Activated CD8-positive, alpha-beta memory T cell treated with anti-CD3 and anti-CD28 coated beads, Interleukin-2, amount 10 ng/mL, durations not matched to agents 7 days and 5 days (primary cell): ENCODE results near the gene TSTD1. TPM values are rescaled to one million over a fixed set of nuclear protein-coding genes. Genes with fewer than 3 reads are reported as not detected.
"Not testable (repeated sequence)": the region's sequence is repeated elsewhere in the genome, so short reads cannot be mapped to it uniquely, and the experiment has no call there.

ENCODE experiments used
- ATAC-seq: fragments of 150-1000 bp; cut with Tn5 transposase; one replicate; pipeline ENCODE4 v1.10.0; 2021; ENCODE audit warnings: moderate library complexity
- CTCF ChIA-PET: fragments of 350-600 bp; sonication (Branson Sonifier 250); formaldehyde crosslinking; loops from one replicate; lab custom pipeline; 2021; ENCODE audit warnings: antibody characterized with exemption; lab: Charles Lee
- DNase-seq: peaks from one replicate; pipeline ENCODE4 v3.0.0-alpha.2; 2020
- H3K27ac Mint-ChIP-seq: one replicate; pipeline ENCODE4 v1.8.0; 2021; ENCODE audit warnings: mild to moderate bottlenecking, mixed read lengths
- H3K27me3 Mint-ChIP-seq: one replicate; pipeline ENCODE4 v1.8.0; 2021; ENCODE audit warnings: mixed read lengths
- H3K36me3 Mint-ChIP-seq: one replicate; pipeline ENCODE4 v1.8.0; 2021; ENCODE audit warnings: mild to moderate bottlenecking, mixed read lengths
- H3K4me1 Mint-ChIP-seq: one replicate; pipeline ENCODE4 v1.8.0; 2021; ENCODE audit warnings: mixed read lengths
- H3K4me3 Mint-ChIP-seq: one replicate; pipeline ENCODE4 v1.8.0; 2021; ENCODE audit warnings: mild to moderate bottlenecking, moderate library complexity, mixed read lengths
- H3K9me3 Mint-ChIP-seq: one replicate; pipeline ENCODE4 v1.8.0; 2022; ENCODE audit warnings: low read depth, mixed read lengths
- total RNA-seq, 2 experiments: library from RNA; stranded (reverse); gene quantifications; one replicate each; pipeline ENCODE4 v1.2.3, GENCODE V29; 2021

Gene TSTD1
- total RNA-seq, 2 experiments from 2014 or later, result 62.8 TPM

DNA sequence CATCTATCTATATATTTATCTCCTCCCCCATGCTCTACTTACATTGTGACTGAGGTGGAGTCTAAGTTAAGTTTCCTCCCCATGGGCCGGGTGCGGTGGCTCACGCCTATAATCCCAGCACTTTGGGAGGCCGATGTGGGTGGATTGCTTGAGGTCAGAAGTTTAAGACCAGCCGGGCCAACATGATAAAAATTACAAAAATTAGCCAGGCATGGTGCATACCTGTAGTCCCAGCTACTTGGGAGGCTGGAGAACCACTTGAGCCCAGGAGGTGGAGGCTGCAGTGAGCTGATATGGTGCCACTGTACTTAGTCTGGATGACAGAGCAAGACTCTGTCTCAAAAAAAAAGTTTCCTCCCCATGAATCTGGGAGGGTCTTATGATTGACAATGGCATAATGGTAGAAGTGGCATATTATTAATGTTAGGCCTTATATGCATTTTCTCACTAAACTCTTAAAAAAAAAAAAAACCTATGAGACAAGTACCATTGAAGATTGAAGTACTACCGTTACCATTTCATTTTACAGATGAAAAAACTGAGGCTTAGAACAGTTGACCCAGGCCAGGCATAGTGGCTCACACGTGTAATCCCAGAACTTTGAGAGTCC lies 29.1 kb downstream of the TSTD1 start:
- CTCF ChIA-PET, result interaction anchor here (1.1 to 1.7 kb wide), 4 partner anchors 11 to 88 kb away, joined by 3 to 5 read pairs (median 4); partner anchors contain the start of gene F11R
- Mint-ChIP-seq H3K4me1 (peaks cover 27% of the 10 kb centered on the region), H3K9me3 (no peaks in the 10 kb centered on the region), H3K36me3 (peaks cover 2% of the 10 kb centered on the region), H3K27ac (no peak overlapping the region), H3K4me3 (no peak overlapping the region), H3K27me3 (no peaks in the 10 kb centered on the region)
- DNase-seq (no peak), ATAC-seq (no peak)

DNA sequence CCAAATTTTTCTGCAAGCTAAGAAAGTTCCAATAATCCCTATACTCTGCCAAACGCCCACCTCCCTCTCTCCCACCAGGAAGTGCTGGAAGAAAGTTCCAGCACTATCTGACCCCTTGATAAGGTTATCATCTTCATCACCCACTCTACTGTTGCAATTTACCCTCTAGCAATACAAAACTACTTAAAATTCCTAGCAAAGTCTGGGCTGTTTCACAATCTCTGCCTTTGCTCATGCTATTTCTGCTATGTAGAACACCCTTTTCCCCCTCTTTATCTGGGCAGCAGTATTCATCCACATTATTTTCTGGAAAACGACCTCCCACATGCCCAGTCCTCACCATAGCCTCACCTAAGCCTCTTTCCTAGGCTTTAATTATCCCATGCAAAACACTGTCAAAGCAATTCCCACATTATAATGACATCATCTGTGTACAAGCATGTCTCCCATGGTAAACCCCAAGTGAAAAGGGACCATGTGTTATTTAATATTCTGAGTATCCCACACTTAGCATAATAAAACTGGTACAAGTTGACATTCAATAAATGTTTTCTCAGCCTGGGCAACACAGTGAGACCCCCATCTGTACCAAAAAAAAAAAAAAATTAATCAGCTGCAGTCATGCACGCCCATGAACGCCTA lies 29.8 kb downstream of the TSTD1 start:
- Mint-ChIP-seq H3K36me3 (peaks cover 2% of the 10 kb centered on the region), H3K4me1 (peaks cover 24% of the 10 kb centered on the region), H3K4me3 (no peak overlapping the region), H3K27ac (no peak overlapping the region), H3K9me3 (no peaks in the 10 kb centered on the region), H3K27me3 (no peaks in the 10 kb centered on the region)
- ATAC-seq, result no peak
- CTCF ChIA-PET, result interaction anchor here (1.0 to 1.7 kb wide), 3 partner anchors 19 to 88 kb away, joined by 3 to 5 read pairs (median 3); no protein-coding TSS in a partner anchor
- no peak for DNase-seq

DNA sequence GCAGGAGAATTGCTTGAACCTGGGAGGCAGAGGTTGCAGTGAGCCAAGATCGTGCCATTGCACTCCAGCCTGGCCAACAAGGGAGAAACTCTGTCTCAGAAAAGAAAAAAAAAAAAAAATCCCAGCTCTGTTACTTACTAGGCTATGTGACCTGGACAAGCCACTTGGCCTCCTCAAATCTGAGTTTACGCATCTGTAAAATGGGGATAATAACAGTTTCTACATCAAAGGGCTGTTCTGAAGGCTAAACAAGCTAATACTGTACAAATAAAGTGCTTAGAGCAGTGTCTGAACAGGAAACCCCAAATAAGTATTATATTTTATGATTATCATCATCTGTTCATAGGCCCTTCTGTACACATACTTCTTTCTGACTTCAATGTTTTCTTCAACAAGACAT lies 31.4 kb downstream of the TSTD1 start:
- H3K27me3 Mint-ChIP-seq, result no peaks in the 10 kb centered on the region

DNA sequence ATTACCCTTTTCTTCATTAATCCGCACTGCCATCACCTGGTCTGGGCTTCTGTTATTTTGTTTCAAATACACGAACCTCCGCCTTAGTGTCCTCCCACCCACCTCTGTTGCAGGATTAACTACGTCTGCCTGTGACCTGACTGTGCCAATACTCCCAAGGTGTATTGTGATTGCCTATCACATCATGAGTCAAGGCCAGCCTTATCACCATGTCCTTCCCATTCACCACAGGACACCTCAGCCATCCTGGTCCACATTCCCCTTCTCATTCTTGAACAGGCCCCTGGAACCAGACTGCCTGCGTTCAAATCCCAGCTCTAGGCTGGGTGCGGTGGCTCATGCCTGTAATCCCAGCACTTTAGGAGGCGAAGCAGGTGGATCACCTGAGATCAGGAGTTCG lies 32.2 kb downstream of the TSTD1 start:
- ATAC-seq (no peak), DNase-seq (no peak)
- Mint-ChIP-seq H3K4me1 (peaks cover 7% of the 10 kb centered on the region), H3K27me3 (no peaks in the 10 kb centered on the region), H3K36me3 (peaks cover 1% of the 10 kb centered on the region), H3K9me3 (no peaks in the 10 kb centered on the region), H3K4me3 (no peak overlapping the region), H3K27ac (no peak overlapping the region)
- CTCF ChIA-PET, result interaction anchor here (1.0 to 1.7 kb wide), 2 partner anchors 10 to 91 kb away, joined by 4 to 5 read pairs; no protein-coding TSS in a partner anchor

More for the DNA sequence above, 31.4 kb downstream of the TSTD1 start:
- Mint-ChIP-seq H3K4me1 (peaks cover 12% of the 10 kb centered on the region), H3K4me3 (no peak overlapping the region), H3K27ac (no peak overlapping the region), H3K36me3 (peaks cover 2% of the 10 kb centered on the region), H3K9me3 (no peaks in the 10 kb centered on the region)
- ATAC-seq (no peak), DNase-seq (no peak)
- CTCF ChIA-PET, result interaction anchor here (1.0 kb wide), 1 partner anchor 90 kb away, joined by 5 read pairs; no protein-coding TSS in a partner anchor

DNA sequence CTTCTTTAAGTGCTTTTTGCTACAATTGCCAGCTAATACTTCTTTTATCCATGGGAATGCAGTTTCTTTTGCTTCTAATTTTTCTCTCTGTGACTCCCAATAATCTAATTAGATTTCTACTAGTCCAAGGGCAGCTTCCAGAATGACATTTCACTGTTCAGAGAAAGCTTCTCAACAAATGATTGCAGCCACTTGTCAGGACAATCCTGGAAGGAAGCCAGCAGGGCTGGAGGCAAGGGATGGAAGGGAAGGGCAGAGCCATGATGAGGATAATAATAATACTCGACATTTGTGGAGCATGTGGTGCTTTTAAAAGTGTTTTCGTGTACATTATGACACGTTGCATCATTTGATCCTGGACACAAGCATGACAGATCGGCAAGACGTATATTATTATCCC lies 37.2 kb downstream of the TSTD1 start:
- no peak for DNase-seq
- H3K36me3 Mint-ChIP-seq, result peaks cover 3% of the 10 kb centered on the region
- ATAC-seq, result no peak
- no peak overlapping the region for H3K4me3 Mint-ChIP-seq
- H3K27me3 Mint-ChIP-seq, result no peaks in the 10 kb centered on the region
- no peak overlapping the region for H3K27ac Mint-ChIP-seq
- H3K9me3 Mint-ChIP-seq, result no peaks in the 10 kb centered on the region
- H3K4me1 Mint-ChIP-seq, result peaks cover 6% of the 10 kb centered on the region
- CTCF ChIA-PET, result interaction anchor here (1.7 to 2.6 kb wide), 2 partner anchors 11 kb away, joined by 5 to 8 read pairs; no protein-coding TSS in a partner anchor

DNA sequence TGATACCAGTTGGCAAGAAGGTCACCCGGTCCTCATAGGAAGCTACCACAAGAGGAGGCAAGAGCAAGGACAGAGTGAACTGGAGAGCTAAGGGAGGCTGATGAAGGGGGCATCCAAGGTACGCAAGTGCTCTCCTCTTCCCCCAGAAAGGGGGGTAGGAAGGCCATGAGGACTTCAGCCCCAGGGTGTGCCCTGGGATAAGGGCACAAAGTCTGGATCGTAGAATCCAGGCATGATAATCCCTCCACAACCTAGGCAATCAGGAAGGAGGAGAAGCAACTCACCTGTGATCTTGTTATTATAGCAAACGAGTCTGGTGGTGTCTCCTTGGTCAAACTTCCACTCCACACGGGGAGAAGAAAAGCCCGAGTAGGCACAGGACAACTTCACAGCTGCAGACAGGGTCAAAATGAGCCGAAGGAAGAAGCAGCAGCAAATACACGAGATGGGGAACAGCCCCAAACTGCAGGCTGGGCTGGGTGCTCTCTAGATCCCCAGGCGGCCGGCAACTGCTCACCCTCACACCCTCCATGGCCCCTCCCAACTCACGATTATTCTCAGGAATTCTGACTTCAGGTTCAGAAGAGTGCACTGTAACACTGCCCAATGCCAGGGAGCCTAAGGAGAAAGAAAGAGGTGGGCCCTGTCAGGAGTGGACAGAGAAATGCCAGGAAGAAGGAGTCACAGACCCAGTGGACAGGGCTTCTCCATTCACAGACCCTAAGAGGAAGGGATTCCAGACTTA lies 37.9 kb downstream of the TSTD1 start:
- Mint-ChIP-seq H3K27ac (no peak overlapping the region), H3K9me3 (no peaks in the 10 kb centered on the region), H3K36me3 (peaks cover 2% of the 10 kb centered on the region), H3K27me3 (no peaks in the 10 kb centered on the region), H3K4me1 (peaks cover 6% of the 10 kb centered on the region), H3K4me3 (no peak overlapping the region)
- DNase-seq (no peak), ATAC-seq (no peak)
- CTCF ChIA-PET, result interaction anchor here (1.0 to 2.6 kb wide), 3 partner anchors 11 to 96 kb away, joined by 5 to 8 read pairs (median 5); no protein-coding TSS in a partner anchor

DNA sequence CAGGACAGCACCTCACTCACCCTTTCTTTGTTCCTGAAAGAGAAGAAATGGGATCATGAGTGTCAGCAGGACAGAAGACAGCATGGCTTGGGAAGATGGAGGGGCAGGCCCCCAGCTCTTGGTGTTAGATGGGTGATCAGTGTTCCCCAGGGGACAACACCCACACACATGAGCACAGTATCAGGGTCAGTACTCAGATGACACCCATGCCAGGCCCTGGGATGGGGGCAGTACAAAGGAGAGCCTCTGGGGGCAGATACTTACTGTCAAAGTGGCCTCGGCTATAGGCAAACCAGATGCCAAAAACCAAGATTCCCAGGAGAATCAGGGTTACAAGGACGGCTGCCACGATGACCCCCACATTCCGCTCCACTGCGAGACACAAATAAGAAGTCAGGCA lies 39.4 kb downstream of the TSTD1 start:
- Mint-ChIP-seq H3K27ac (no peak overlapping the region), H3K27me3 (no peaks in the 10 kb centered on the region), H3K36me3 (peaks cover 2% of the 10 kb centered on the region), H3K4me1 (peaks cover 16% of the 10 kb centered on the region), H3K4me3 (no peak overlapping the region), H3K9me3 (no peaks in the 10 kb centered on the region)
- CTCF ChIA-PET, result interaction anchor here (2.6 kb wide), 2 partner anchors 9 to 98 kb away, joined by 8 to 26 read pairs; partner anchors contain the start of gene KLHDC9
- ATAC-seq, result no peak
- DNase-seq, result no peak

DNA sequence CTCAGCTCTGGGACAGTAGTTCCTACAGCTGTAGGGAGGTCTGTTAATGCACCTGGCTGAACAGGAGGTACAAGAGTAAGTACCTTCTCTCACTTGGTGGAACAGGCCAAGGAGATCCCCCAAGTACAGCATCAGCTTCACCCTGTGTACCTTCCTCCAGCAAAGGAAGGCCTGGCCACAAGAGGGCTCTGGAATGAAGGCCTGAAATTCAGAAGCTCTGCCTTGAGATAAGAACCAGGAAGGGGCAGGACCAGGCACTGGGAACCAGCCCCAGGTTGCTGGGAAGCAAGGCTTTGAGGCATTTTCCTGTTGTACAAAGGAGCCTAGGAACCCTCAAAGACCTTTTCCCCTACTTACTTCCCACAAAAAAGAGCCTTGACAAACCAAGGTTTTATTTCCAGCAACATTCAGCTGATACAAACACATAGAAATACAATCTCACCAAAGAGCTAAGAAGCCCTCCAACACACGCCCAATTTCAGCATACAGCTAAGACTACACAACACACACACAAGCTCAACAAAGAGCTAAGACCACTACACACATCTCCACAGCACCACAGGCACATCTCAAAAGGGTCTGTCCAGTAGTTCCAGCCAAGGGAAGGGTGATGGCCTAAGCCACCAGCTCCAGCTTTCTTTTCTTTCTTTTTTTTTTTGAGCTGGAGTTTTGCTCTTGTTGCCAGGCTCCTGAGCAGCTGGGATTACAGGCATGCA lies 41.3 kb downstream of the TSTD1 start:
- CTCF ChIA-PET, result interaction anchor here (0.7 to 2.9 kb wide), 32 partner anchors 7 to 216 kb away, joined by 3 to 26 read pairs (median 4); partner anchors contain the start of genes F11R, ITLN2, KLHDC9 and TSTD1
- ATAC-seq (peak; percentile 73), DNase-seq (peak; percentile 66)
- Mint-ChIP-seq H3K27me3 (peaks cover 3% of the 10 kb centered on the region), H3K36me3 (peaks cover 2% of the 10 kb centered on the region), H3K9me3 (no peaks in the 10 kb centered on the region), H3K27ac (peak overlapping the region; percentile 21), H3K4me1 (peaks cover 19% of the 10 kb centered on the region), H3K4me3 (no peak overlapping the region)

DNA sequence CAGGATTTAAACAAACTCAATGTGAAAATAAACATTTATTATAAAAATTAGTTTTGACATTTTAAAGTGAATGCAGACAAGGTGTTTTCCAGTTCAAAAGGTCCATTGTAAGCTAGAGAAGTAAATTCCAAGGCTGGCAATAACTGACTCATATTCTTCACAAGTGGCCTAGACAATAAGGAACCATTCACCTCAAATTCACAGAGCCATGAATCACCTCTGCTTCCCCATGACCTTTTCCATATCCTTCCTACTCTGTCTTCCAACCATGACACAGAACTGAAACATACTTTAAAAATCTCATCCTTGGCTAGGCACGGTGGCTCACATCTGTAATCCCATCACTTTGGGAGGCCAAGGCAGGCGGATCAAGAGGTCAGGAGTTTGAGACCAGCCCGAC lies 42.6 kb downstream of the TSTD1 start:
- Mint-ChIP-seq H3K27me3 (peaks cover 3% of the 10 kb centered on the region), H3K4me1 (peaks cover 19% of the 10 kb centered on the region), H3K4me3 (no peak overlapping the region), H3K36me3 (peaks cover 2% of the 10 kb centered on the region), H3K27ac (no peak overlapping the region), H3K9me3 (no peaks in the 10 kb centered on the region)
- no peak for ATAC-seq
- CTCF ChIA-PET, result interaction anchor here (0.7 to 2.9 kb wide), 9 partner anchors 8 to 323 kb away, joined by 3 to 11 read pairs (median 4); partner anchors contain the start of genes ARHGAP30, TSTD1 and USF1
- no peak for DNase-seq

DNA sequence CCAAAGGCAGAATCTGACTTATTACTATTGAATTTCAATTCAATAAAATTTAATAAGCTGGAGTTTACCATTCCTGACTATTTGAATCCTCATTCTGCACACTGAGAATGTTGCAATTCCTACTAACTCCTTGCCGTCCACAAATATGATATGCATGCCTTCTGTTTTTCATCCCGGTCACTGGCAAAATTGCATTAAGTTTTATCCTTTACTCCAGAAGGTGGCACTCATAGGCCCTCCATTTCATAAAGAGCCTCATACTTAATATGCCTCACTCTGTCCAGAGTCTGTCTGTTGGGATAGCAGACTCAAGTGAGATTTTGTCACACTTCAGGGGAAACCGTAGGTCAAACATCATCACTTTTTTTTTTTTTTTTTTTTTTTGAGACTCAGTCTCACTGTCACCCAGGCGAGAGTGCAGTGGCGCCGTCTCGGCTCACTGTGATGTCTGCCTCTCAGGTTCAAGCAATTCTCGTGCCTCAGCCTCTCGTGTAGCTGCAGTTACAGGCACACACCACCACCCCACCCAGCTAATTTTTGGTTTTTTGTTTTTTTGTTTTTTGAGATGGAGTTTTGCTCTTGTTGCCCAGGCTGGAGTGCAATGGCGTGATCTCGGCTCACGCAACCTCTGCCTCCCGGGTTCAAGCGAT lies 45.1 kb downstream of the TSTD1 start:
- no peak overlapping the region for H3K4me3 Mint-ChIP-seq
- CTCF ChIA-PET, result interaction anchor here (0.6 to 1.4 kb wide), 4 partner anchors 18 to 105 kb away, joined by 3 to 14 read pairs (median 5); partner anchors contain the start of gene KLHDC9
- ATAC-seq, result no peak

DNA sequence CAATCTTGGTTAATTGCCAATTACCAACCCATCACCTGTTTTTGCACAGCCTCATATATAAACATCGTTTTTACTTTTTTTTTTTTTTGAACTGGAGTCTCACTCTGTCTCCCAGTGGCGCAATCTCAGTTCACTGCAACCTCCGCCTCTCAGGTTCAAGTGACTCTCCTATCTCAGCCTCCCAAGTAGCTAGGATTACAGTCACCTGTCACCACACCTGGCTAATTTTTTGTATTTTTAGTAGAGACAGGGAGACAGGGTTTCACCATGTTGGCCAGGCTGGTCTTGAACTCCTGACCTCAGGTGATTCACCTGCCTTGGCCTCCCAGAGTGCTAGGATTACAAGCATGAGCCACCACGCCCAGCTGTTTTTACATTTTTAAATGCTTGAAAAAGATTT lies 46.7 kb downstream of the TSTD1 start:
- H3K9me3 Mint-ChIP-seq, H3K27ac Mint-ChIP-seq, DNase-seq, H3K36me3 Mint-ChIP-seq, ATAC-seq, H3K4me3 Mint-ChIP-seq, H3K27me3 Mint-ChIP-seq: not testable (repeated sequence)
- peaks cover 24% of the 10 kb centered on the region for H3K4me1 Mint-ChIP-seq
- CTCF ChIA-PET, result interaction anchor here (0.6 to 4.8 kb wide), 6 partner anchors 10 to 156 kb away, joined by 3 to 31 read pairs (median 5); partner anchors contain the start of gene KLHDC9

More for the DNA sequence above, 45.1 kb downstream of the TSTD1 start:
- H3K27ac Mint-ChIP-seq, result no peak overlapping the region
- H3K36me3 Mint-ChIP-seq, result no peaks in the 10 kb centered on the region
- H3K27me3 Mint-ChIP-seq, result peaks cover 3% of the 10 kb centered on the region
- DNase-seq, result no peak
- no peaks in the 10 kb centered on the region for H3K9me3 Mint-ChIP-seq
- H3K4me1 Mint-ChIP-seq, result peaks cover 27% of the 10 kb centered on the region
